ENCODE measurements around the gene ITIH5.

ITIH5 gene

DNA sequence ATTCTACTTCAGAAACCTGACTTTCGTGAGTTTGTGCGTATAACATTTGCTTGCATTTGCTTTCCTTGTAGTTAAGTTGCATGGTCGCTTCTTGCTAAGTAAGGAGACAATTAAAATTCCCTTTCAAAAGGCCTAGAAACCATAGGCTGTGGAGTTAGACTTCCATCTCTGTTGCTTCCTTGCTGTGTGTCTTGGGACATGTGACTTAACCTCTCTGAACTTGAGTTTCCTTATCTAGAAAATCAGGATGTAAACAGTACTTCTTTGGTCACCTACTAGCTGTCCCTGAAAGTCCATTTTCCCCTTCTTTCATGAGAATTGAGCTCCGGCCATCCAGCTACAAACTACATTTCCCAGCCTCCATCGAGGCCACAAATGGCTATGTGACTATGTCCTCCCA, 89.2 kb downstream of the ITIH5 start:
- DNase-seq: no peak

DNA sequence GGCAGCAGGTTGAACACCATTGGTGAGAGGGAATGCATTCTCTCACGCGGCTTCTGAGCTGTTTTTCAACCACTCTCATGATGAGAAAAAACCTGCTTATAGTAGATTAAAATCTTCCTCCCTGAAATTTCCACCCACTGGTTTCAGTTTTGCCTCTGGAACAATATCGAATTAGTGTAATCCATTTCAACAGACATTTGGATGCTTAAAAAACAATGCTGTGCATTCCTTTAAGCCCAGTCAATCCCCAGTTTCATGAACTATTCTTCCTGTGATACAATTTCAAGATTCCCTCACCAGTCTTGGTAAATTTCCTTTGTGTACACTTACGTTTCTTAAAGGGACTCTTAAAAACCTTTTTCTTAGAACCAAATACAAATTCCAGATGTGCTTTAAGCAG, 89.6 kb downstream of the ITIH5 start:
- no peak for DNase-seq

GRCh38 chr10:7576340-7576739, 90.4 kb downstream of the ITIH5 start:
- DNase-seq: no peak

- no peak for DNase-seq
These were observed 94.4 kb downstream of the ITIH5 start for GRCh38 chr10:7572391-7572790.

DNA sequence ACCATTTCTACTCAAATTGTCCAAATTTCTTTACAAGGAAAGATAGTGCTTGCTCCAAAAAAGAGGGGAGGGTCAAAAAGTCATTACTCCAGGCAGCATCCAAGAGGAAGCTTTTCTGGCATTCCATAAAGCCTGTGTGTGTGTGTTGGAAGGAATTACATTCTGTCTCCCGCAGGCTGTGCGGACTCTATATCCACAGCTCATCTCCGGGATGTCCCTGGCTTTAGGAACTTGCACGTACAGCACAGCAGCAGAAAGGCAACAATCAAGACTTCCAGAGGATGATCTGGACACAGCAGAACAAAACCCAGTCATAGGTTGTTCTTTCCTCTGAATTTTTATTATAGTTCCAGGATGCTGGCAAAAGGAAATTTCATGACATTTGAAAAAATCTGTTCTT, 94.8 kb downstream of the ITIH5 start:
- no peak for DNase-seq

DNA sequence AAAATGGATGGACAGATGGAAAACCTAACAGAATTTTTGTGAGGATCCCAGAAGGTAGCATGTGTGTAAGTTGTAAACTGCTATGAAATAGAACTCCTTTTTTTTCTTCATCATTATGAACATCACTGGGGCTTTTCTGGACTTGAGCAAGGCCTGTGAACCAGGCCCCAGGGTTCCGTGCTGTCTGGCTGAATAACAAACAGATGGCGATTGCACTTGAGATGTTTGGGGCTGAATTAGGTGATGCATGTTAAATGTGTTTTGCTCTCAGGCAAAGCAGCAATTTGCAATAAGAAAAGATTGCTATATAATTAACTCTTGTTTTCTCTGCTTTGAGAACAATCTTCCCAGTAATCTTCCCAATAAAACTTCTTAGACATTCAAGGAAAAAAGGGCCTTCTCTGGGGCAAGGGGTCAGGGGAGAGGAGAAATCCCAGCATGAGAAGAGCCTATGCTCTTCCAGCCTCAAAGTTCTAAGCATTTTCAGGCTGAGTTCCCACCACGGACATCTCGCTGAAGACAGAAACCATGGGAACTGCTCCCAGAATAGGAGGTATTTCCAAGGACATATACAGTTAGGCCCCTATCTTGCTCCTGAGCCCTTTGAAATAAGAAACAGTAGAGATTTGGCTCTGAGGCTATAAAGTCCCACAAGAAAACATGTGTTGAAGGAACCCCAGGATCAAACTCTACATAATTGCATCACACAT, 98.7 kb downstream of the ITIH5 start:
- no peak for DNase-seq

DNA sequence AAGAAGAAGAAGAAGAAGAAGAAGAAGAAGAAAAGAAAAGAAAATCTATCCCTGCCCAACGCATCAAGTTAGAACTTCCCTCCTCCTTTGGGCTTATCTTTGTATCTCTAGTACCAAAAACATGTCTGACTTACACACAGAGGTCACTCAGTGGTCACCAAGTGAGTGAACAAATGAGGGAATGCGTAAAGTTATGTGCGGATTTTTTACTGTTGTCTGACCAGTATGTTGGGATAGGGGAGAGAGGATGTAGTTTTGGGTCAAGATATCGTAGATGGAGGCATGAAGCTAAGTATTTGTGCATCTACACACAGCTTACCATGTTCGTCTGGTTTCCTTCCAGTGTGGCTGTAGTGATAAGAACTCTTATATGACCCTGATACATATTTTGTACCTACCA, 99.9 kb downstream of the ITIH5 start:
- no peak for DNase-seq

GRCh38 chr10:7565871-7566270, 100.9 kb downstream of the ITIH5 start:
- DNase-seq: no peak

GRCh38 chr10:7563770-7564169, 103.0 kb downstream of the ITIH5 start:
- DNase-seq: no peak

DNA sequence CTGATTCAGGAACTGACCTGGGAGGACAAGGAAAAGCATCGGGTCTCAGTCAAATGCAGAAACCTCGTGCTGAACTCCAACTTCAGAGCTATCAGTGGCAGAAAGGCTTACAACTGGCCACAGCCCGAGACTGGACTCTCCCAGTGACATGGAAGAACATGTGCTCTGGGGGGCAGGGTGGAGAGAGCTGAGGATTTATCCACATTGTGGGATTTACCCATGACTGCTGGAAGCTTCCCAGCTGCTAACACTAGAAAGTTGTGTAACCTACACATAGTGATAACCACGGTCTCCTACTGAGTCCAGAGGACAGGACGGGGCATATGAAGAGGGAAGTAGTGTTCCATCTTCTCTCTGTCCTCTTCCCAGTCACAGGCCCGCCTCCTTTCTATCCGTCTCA, 103.4 kb downstream of the ITIH5 start:
- no peak for DNase-seq

DNA sequence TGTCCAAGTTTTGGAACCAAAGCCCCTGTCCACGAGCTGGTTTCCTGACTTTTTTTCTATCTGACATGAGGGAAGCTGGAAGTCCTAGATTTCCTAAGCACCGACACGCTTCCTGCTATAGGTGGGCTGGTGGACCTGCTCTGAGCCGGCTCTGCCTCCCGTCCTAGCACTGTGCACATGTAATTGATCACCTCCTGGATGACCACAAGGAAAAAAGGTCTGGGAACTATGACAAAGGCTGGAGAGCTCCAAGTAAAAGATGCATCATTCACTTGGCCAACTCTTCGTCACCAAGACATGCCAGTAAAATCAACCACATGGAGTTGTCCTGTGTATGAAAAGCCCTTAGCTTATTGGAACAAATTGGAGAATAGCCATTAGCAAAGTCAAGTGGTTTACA, 104.8 kb downstream of the ITIH5 start:
- DNase-seq: no peak

- no peak for DNase-seq
These were observed 105.4 kb downstream of the ITIH5 start for GRCh38 chr10:7561216-7561893.

- DNase-seq: no peak
These were observed 106.2 kb downstream of the ITIH5 start for GRCh38 chr10:7560519-7560918.

DNA sequence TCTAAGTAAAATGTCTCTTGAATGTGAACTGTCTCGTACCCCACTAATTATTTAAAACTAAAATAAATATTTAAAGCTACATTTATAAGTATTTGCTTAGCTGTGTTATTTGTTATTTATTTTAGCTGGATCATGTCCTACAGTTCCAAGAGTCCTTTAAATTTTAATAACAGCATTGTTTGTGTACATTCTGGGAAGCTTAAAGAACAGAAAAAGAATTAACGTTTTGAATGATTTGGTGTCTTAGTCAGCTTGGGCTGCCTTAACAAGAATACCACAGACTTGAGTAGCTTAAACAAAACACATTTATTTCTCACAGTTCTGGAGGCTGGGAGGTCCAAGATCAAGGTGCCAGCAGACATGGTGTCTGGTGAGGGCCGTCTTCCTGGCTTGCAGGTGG, 107.4 kb downstream of the ITIH5 start:
- DNase-seq: no peak

DNA sequence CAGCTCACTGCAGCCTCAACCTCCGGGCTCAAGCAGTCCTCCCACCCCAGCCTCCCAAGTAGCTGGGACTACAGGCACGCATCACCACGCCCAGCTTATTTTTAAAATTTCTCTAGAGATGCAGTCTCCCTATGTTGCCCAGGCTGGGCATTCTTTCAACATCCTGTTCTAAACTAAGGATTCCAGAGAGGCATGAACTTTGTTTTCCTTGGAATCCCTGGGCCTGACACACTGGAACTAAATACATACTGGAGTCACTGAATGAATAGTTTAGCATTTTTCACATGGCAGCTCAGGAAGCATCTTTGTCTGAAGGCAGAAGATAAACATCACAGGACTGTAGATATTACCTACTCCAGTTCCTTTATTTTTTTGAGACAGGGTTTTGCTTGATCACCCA, 108.7 kb downstream of the ITIH5 start:
- no peak for DNase-seq

GRCh38 chr10:7553531-7553930, 113.2 kb downstream of the ITIH5 start:
- DNase-seq: no peak

GRCh38 chr10:7551950-7552716, 114.6 kb downstream of the ITIH5 start:
- no peak for DNase-seq

DNA sequence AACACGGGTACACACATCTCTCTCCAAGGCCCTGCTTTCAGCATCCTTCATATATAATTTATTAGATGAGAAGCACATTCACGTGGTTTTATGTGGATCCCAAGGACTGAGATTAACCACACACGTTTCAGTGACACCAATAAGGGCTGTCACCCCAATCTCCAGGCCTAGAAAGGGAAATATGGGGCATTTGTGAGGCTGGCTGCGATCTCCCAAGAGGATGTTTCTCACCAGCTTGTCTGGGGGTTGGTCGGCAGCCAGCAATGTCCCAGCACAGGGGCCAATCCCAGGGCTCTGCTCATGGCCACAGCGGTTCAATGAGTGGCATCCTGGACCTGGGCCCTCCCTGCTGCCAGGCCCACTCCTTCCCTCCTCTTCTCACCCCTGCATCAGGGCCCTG, 115.5 kb downstream of the ITIH5 start:
- DNase-seq: no peak

DNA sequence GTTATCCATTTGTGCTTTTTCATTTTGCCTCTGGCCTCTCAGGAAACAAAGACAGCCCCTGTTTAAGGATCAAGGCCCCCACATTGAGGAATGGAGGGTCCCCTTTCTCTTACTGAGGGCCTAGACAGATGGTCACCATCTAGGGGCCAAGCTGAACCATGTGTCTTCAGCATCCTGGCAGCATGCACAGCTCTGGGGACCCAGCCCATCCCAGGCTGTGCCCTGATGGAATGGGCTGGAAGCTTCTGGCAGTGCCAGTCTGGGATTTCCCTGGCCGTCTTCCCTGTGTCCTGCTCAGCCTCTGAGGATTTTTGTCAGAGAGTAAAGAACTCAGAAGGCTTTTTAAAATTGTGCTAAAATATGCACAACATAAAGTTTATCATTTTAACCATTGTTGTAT, 116.8 kb downstream of the ITIH5 start:
- no peak for DNase-seq

- no peak for DNase-seq
These were observed 118.9 kb downstream of the ITIH5 start for GRCh38 chr10:7547829-7548228.

DNA sequence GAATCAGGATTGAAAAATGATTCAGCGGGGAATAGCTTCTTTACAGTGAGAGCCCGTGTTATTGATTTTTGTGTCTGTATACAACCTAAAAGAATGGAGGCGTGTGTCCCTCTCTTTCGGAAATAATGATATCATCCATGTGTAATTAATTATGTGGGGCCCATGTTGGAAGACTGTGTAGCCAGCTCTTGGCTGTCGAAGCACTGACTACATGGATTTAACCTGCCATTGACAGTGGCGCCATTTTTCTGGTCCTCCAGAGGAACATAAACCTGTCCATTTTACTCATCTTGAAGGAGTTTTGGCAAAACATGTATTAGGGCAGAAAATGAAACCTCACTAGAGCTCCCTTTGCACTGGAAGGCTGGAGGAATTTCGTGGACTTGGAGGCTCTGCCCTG, 119.6 kb downstream of the ITIH5 start:
- DNase-seq: no peak

DNA sequence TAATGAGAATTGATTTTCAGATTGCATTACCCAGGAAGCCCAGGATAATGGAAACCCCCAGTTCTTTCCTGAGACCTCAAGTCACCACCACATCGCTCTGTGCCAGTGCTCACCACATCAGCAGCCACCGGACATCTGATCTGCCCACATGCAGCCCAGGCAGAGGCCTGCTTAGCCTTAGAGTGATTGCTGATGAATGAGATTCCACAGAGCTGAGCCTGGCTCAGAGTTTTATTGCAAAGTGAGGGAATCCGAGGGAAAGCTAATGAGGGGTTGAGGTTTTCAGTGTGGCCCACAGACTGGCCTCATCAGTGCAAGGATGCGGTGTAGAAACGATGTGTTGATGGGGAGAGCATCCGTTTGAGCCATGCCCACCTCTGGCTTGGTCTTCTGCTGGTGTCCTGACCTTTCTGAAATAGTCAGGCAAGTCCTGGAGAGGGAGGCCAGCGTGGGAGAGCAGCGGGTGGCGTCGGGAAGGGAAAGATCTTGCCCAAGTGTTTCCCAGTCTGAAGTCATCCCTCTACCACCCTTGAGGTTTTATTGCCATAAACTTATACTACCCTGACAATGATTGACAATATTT, 120.3 kb downstream of the ITIH5 start:
- DNase-seq: no peak

- DNase-seq: no peak
These were observed 121.0 kb downstream of the ITIH5 start for GRCh38 chr10:7545792-7546191.

- no peak for DNase-seq
These were observed 121.5 kb downstream of the ITIH5 start for GRCh38 chr10:7545261-7545660.
